ENCODE measurements around the gene TBX4.
"Not testable (repeated sequence)": the region's sequence is repeated elsewhere in the genome, so short reads cannot be mapped to it uniquely, and the experiment has no call there.

Gene TBX4

GRCh38 chr17:61524319-61524718, 72.1 kb downstream of the TBX4 start:
- DNase-seq (ENCODE audit: low read depth, low spot score): no peak

- not testable (repeated sequence) for DNase-seq (ENCODE audit: low read depth, low spot score)
These were observed 75.2 kb downstream of the TBX4 start for GRCh38 chr17:61527441-61527840.

- DNase-seq (ENCODE audit: low read depth, low spot score): no peak
These were observed 75.9 kb downstream of the TBX4 start for GRCh38 chr17:61528171-61528570.

GRCh38 chr17:61531223-61531622, 79.0 kb downstream of the TBX4 start:
- DNase-seq (ENCODE audit: low read depth, low spot score): no peak

- DNase-seq (ENCODE audit: low read depth, low spot score): no peak
These were observed 80.6 kb downstream of the TBX4 start for GRCh38 chr17:61532826-61533225.

- no peak for DNase-seq (ENCODE audit: low read depth, low spot score)
These were observed 81.6 kb downstream of the TBX4 start for GRCh38 chr17:61533797-61534196.

GRCh38 chr17:61534414-61534813, 82.2 kb downstream of the TBX4 start:
- DNase-seq (ENCODE audit: low read depth, low spot score): no peak
